HepG2 (cell line): ENCODE data around the gene TCF7L2. TPM values are rescaled to one million over a fixed set of nuclear protein-coding genes. Genes with fewer than 3 reads are reported as not detected.
A peak's percentile ranks its signal among the peaks of the same experiment; 100 is the strongest.

ENCODE experiments used
- ATAC-seq: fragments of 200-7000 bp; cut with Tn5 transposase; 3 replicates; pipeline ENCODE4 v1.9.1; 2020; ENCODE audit warnings: mild to moderate bottlenecking, moderate library complexity
- BruUV-seq: library from RNA; stranded (reverse); fragments of 400-500 nt; replicated peaks from 2 replicates; lab custom pipeline; 2021; lab: Mats Ljungman, UMichigan
- CTCF ChIA-PET: fragments of 300-600 bp; formaldehyde crosslinking; extraction: SDS; loops from one replicate; lab custom pipeline; 2021; ENCODE audit warnings: low total read pairs, inconsistent platforms, low intra/inter-chr PET ratio; lab: Yijun Ruan, JAX
- POLR2A ChIA-PET: fragments of 350-600 bp; sonication (Branson Sonifier 250); formaldehyde crosslinking; loops from one replicate; lab custom pipeline; 2020; ENCODE audit warnings: antibody characterized with exemption, inconsistent platforms; lab: Yijun Ruan, JAX
- DNase-seq: peaks from one replicate; pipeline ENCODE4 v3.0.0-alpha.2; 2015; ENCODE audit warnings: low spot score
- FAIRE-seq: peaks from 3 replicates; lab custom pipeline; 2011; peaks lifted over from hg19 to GRCh38; lab: Jason Lieb, UNC
- H2AFZ ChIP-seq: one replicate; pipeline ENCODE4 v1.6.1; 2011; ENCODE audit warnings: low read length, inconsistent platforms
- H3K27ac ChIP-seq: fragments of 300-600 bp; 3 replicates; pipeline ENCODE4 v1.8.0; 2011; ENCODE audit warnings: mixed run types, mild to moderate bottlenecking, mixed read lengths, low read length, inconsistent platforms; ENCODE audit not compliant: insufficient read depth; ENCODE audit errors: extremely low read length
- H3K27me3 ChIP-seq, 2 experiments: fragments of 200-600 bp in 1 of 2; 2 replicates in 1 of 2; 3 replicates in 1 of 2; pipeline versions ENCODE4 v1.6.0 to v1.8.0; 2011; ENCODE audit warnings: low read length in 2 of 2, mild to moderate bottlenecking in 2 of 2, moderate library complexity in 2 of 2, inconsistent platforms in 1 of 2; ENCODE audit not compliant: insufficient read depth in 2 of 2, control insufficient read depth in 1 of 2
- H3K36me3 ChIP-seq, 2 experiments: fragments of 200-600 bp in 1 of 2; replicated peaks in 1 of 2; 2 replicates in 1 of 2; 3 replicates in 1 of 2; pipeline versions ENCODE4 v1.5.1 to v1.8.0; 2011; ENCODE audit warnings: low read length in 2 of 2, inconsistent platforms in 1 of 2; ENCODE audit not compliant: insufficient read depth in 2 of 2, control insufficient read depth in 1 of 2
- H3K4me1 ChIP-seq: 2 replicates; pipeline ENCODE4 v1.5.1; 2012; ENCODE audit warnings: low read length, inconsistent platforms; ENCODE audit not compliant: insufficient read depth
- H3K4me2 ChIP-seq: 2 replicates; pipeline ENCODE4 v1.6.0; 2011; ENCODE audit warnings: low read depth, low read length, inconsistent platforms
- H3K4me3 ChIP-seq, 3 experiments: fragments of 200-600 bp in 1 of 3; sonication (generic), shearing (Covaris generic) in 1 of 3; replicated peaks in 1 of 3; 2 replicates each; pipeline ENCODE4 v1.5.1; 2011 to 2016; ENCODE audit warnings: low read length in 3 of 3, inconsistent platforms in 2 of 3, low read depth in 2 of 3, mild to moderate bottlenecking in 2 of 3, control low read depth in 1 of 3, mixed read lengths in 1 of 3; ENCODE audit not compliant: insufficient read depth in 1 of 3
- H3K79me2 ChIP-seq: one replicate; pipeline ENCODE4 v1.6.1; 2011; ENCODE audit warnings: low read length, inconsistent platforms; ENCODE audit not compliant: insufficient read depth
- H3K9ac ChIP-seq: 2 replicates; pipeline ENCODE4 v1.6.0; 2011; ENCODE audit warnings: mild to moderate bottlenecking, low read depth, low read length, inconsistent platforms; ENCODE audit not compliant: insufficient read depth
- H3K9me3 ChIP-seq: 2 replicates; pipeline ENCODE4 v1.5.1; 2012; ENCODE audit warnings: mild to moderate bottlenecking, low read length
- H4K20me1 ChIP-seq: 2 replicates; pipeline ENCODE4 v1.6.0; 2011; ENCODE audit warnings: inconsistent platforms, mild to moderate bottlenecking, low read length, moderate library complexity; ENCODE audit not compliant: insufficient read depth
- CTCF ChIP-seq: sonication (generic); formaldehyde crosslinking; IDR thresholded peaks from 2 replicates; pipeline ENCODE4 v1.5.0; 2020; ENCODE audit warnings: mild to moderate bottlenecking, missing genetic modification reagents, moderate library complexity
- FOSL1 ChIP-seq: sonication (generic); formaldehyde crosslinking; IDR thresholded peaks from 2 replicates; pipeline ENCODE4 v1.9.0; 2021; ENCODE audit warnings: missing genetic modification reagents, borderline replicate concordance
- FOXM1 ChIP-seq: sonication (generic); formaldehyde crosslinking; IDR thresholded peaks from 2 replicates; pipeline ENCODE4 v1.5.0; 2020; ENCODE audit warnings: missing genetic modification reagents
- PAWR ChIP-seq: sonication (generic); formaldehyde crosslinking; IDR thresholded peaks from 2 replicates; pipeline ENCODE4 v1.4.0; 2020; ENCODE audit warnings: missing genetic modification reagents, mild to moderate bottlenecking, borderline replicate concordance
- RBM22 ChIP-seq: fragments of 200-400 bp; formaldehyde crosslinking; optimal IDR thresholded peaks from 2 replicates; pipeline ENCODE3; 2017; ENCODE audit warnings: mild to moderate bottlenecking, low read length, moderate library complexity
- SMC3 ChIP-seq: IDR thresholded peaks from 2 replicates; pipeline ENCODE4 v1.6.1; 2011; ENCODE audit warnings: low read length, improper control_type of control experiment
- STAG1 ChIP-seq: sonication (generic); formaldehyde crosslinking; IDR thresholded peaks from 2 replicates; pipeline ENCODE4 v1.4.0; 2020; ENCODE audit warnings: missing genetic modification reagents
- ZNF430 ChIP-seq: sonication (generic); formaldehyde crosslinking; IDR thresholded peaks from 2 replicates; pipeline ENCODE4 v1.9.0; 2021; ENCODE audit warnings: mild to moderate bottlenecking, missing genetic modification reagents
- ZNF740 ChIP-seq: sonication (generic); formaldehyde crosslinking; IDR thresholded peaks from 2 replicates; pipeline ENCODE4 v1.4.0; 2020; ENCODE audit warnings: missing genetic modification reagents
- ZNF891 ChIP-seq: sonication (generic); formaldehyde crosslinking; IDR thresholded peaks from 2 replicates; pipeline ENCODE4 v1.5.0; 2020; ENCODE audit warnings: mild to moderate bottlenecking, missing genetic modification reagents
- ZSCAN22 ChIP-seq: sonication (generic); formaldehyde crosslinking; IDR thresholded peaks from 2 replicates; pipeline ENCODE4 v1.4.0; 2020; ENCODE audit warnings: mild to moderate bottlenecking, missing genetic modification reagents
- WGBS: methylation state at CpG from one replicate; pipeline ENCODE4 v1.1.6; 2017; ENCODE audit warnings: low lambda C conversion rate; 5-methylcytosine and 5-hydroxymethylcytosine counted together
- in situ Hi-C: cut with HindIII; loops from 2 replicates; pipeline ENCODE4 v1.10.0; 2017; ENCODE audit warnings: low pct_unique_long_range_greater_than_20kb; ENCODE audit not compliant: extremely low pct_ligation_motif_present
- intact Hi-C: fragments of 100-400 bp; cut with micrococcal nuclease; formaldehyde crosslinking; loops from one replicate; pipeline ENCODE4 v1.10.0; 2022; ENCODE audit not compliant: unreplicated experiment
- polyA plus RNA-seq, 8 experiments: library from polyadenylated mRNA; depleted of rRNA in 3 of 8; stranded (reverse) in 7 of 8; unstranded in 1 of 8; fragments of >200 nt; fragmentation: Illumina TruSeq in 4 of 8; extraction: Trizol in 4 of 8; gene quantifications; 2 replicates each; pipeline versions ENCODE4 v1.2.1 to v1.2.3, GENCODE V29; 2011 to 2016; ENCODE audit warnings: low read depth in 4 of 8, missing spikeins in 1 of 8, mixed read lengths in 1 of 8; ENCODE audit not compliant: insufficient read depth in 1 of 8
- total RNA-seq, 5 experiments: library from RNA; depleted of rRNA; stranded (reverse); fragments of >200 nt; fragmentation: Illumina TruSeq; extraction: Trizol; gene quantifications; 2 replicates each; pipeline ENCODE4 v1.2.3, GENCODE V29; 2016; ENCODE audit warnings: low read depth in 1 of 5

The TCF7L2 gene
- total and polyA plus RNA-seq, 2 of the 13 experiments (the other 11 are each of a cell fraction or from before 2014, with no cell fraction given) = 3.9 to 13.7 TPM

GRCh38 chr10:113052076-113052830 lies 102.2 kb downstream of the TCF7L2 start:
- H3K79me2 ChIP-seq = peaks cover 87% of the 10 kb centered on the region
- H3K4me3 ChIP-seq = no peak overlapping the region
- intact Hi-C loops = no loop called here
- WGBS = 88% methylated on average over 10 of the region's 10 CpGs
- in situ Hi-C loops = no loop called here
- CTCF ChIA-PET = no interaction called here
- POLR2A ChIA-PET = no interaction called here
- TF ChIP-seq FOXM1 (CRISPR knock-in tag) (no peak), CTCF (CRISPR knock-in tag) (peak; percentile 37), ZNF891 (no peak), SMC3 (0 out of 2 replicates have a peak, but pooled peaks have one; percentile 13), RBM22 (peak; percentile 64), ZSCAN22 (CRISPR knock-in tag) (no peak), STAG1 (peak; percentile 54), FOSL1 (CRISPR knock-in tag) (no peak), ZNF740 (CRISPR knock-in tag) (no peak), PAWR (CRISPR knock-in tag) (no peak), ZNF430 (CRISPR knock-in tag) (no peak)
- no peaks in the 10 kb centered on the region for H3K9me3 ChIP-seq
- DNase-seq (no peak), FAIRE-seq (no peak), ATAC-seq (peak; percentile 56)
- BruUV-seq = no TSS peak
- H4K20me1 ChIP-seq = peaks cover 64% of the 10 kb centered on the region
- H3K9ac ChIP-seq = no peak overlapping the region
- no peak overlapping the region for H2AFZ ChIP-seq
- peaks cover 9 to 47% of the 10 kb centered on the region in 2 experiments for H3K36me3 ChIP-seq
- no peaks in the 10 kb centered on the region for H3K27me3 ChIP-seq
- peaks cover 15% of the 10 kb centered on the region for H3K4me1 ChIP-seq
- no peak overlapping the region for H3K27ac ChIP-seq
- no peak overlapping the region for H3K4me2 ChIP-seq
